B cell (primary cell): Measurements from ENCODE around the gene QSER1. TPM values are rescaled to one million over a fixed set of nuclear protein-coding genes. Genes with fewer than 3 reads are reported as not detected.

Source experiments
- ATAC-seq: fragments of 200-7000 bp; cut with Tn5 transposase; one replicate; pipeline ENCODE4 v1.10.0; 2021; ENCODE audit warnings: low read depth, mild to moderate bottlenecking, moderate number of reproducible peaks, moderate library complexity
- CTCF ChIA-PET: fragments of 350-600 bp; sonication (Branson Sonifier 250); formaldehyde crosslinking; loops from one replicate; lab custom pipeline; 2021; ENCODE audit warnings: antibody characterized with exemption, inconsistent platforms; lab: Charles Lee
- POLR2A ChIA-PET: fragments of 350-600 bp; sonication (Branson Sonifier 250); formaldehyde crosslinking; loops from one replicate; lab custom pipeline; 2021; ENCODE audit warnings: antibody characterized with exemption; lab: Charles Lee
- DNase-seq: peaks from one replicate; pipeline ENCODE4 v3.0.0; 2013
- H2AFZ ChIP-seq: 2 replicates; pipeline ENCODE4 v1.6.1; 2012; ENCODE audit warnings: mild to moderate bottlenecking, low read depth, low read length; ENCODE audit not compliant: insufficient read depth, poor library complexity, severe bottlenecking
- H3K27ac ChIP-seq, 2 donors: 1 replicate in 1 of 2; 2 replicates in 1 of 2; pipeline ENCODE4 v1.5.1; 2012 to 2013; ENCODE audit warnings: low read length in 2 of 2, mild to moderate bottlenecking in 2 of 2, moderate library complexity in 1 of 2
- H3K27me3 ChIP-seq, 4 experiments: fragments of 200-600 bp in 1 of 4; sonication (generic) in 1 of 4; replicated peaks in 1 of 4; 1 replicate in 2 of 4; 2 replicates in 2 of 4; pipeline versions ENCODE4 v1.6.1 to v1.7.0; 2013 to 2016; ENCODE audit warnings: low read length in 3 of 4, mild to moderate bottlenecking in 2 of 4, mixed read lengths in 1 of 4, moderate library complexity in 1 of 4; ENCODE audit not compliant: insufficient read depth in 4 of 4, control insufficient read depth in 3 of 4; ENCODE audit errors: control extremely low read depth in 1 of 4
- H3K36me3 ChIP-seq, 2 experiments: replicated peaks in 1 of 2; 1 replicate in 1 of 2; 2 replicates in 1 of 2; pipeline versions ENCODE4 v1.6.1 to v1.7.1; 2013; ENCODE audit warnings: low read length in 1 of 2; ENCODE audit not compliant: insufficient read depth in 2 of 2, control insufficient read depth in 1 of 2; ENCODE audit errors: control extremely low read depth in 1 of 2, extremely low read depth in 1 of 2
- H3K4me1 ChIP-seq, 2 donors: fragments of 200-600 bp in 1 of 2; sonication (generic) in 1 of 2; 1 replicate in 1 of 2; 2 replicates in 1 of 2; pipeline versions ENCODE4 v1.5.1 to v1.6.1; 2013 to 2017; ENCODE audit warnings: low read length in 2 of 2; ENCODE audit not compliant: control insufficient read depth in 2 of 2, insufficient read depth in 2 of 2
- H3K4me2 ChIP-seq: replicated peaks from 2 replicates; pipeline ENCODE3; 2012; ENCODE audit warnings: mild to moderate bottlenecking, low read depth, low read length; ENCODE audit not compliant: poor library complexity, severe bottlenecking
- H3K4me3 ChIP-seq, 5 experiments: fragments of 200-600 bp in 1 of 5; sonication (generic) in 1 of 5; 1 replicate in 3 of 5; 2 replicates in 2 of 5; pipeline versions ENCODE4 v1.5.1 to v1.7.0; 2011 to 2016; ENCODE audit warnings: low read length in 4 of 5, mild to moderate bottlenecking in 4 of 5, low read depth in 2 of 5, control low read depth in 1 of 5, moderate library complexity in 1 of 5; ENCODE audit not compliant: insufficient read depth in 1 of 5; ENCODE audit errors: control extremely low read depth in 1 of 5, extremely low read depth in 1 of 5
- H3K79me2 ChIP-seq: fragments of 200-600 bp; sonication (generic); one replicate; pipeline ENCODE4 v1.6.0; 2016; ENCODE audit warnings: low read length; ENCODE audit not compliant: control insufficient read depth, insufficient read depth
- H3K9ac ChIP-seq: fragments of 200-600 bp; sonication (generic); 2 replicates; pipeline ENCODE4 v1.6.1; 2017; ENCODE audit warnings: mild to moderate bottlenecking, low read length, moderate library complexity
- H3K9me3 ChIP-seq, 3 donors: one replicate each; pipeline versions ENCODE4 v1.6.1 to v1.7.1; 2013; ENCODE audit warnings: low read length in 2 of 3; ENCODE audit not compliant: control insufficient read depth in 2 of 3, insufficient read depth in 1 of 3; ENCODE audit errors: control extremely low read depth in 1 of 3
- H4K20me1 ChIP-seq: 2 replicates; pipeline ENCODE4 v1.6.0; 2012; ENCODE audit warnings: mild to moderate bottlenecking, low read length; ENCODE audit not compliant: insufficient read depth, control insufficient read depth, poor library complexity, severe bottlenecking
- H3K27ac Mint-ChIP-seq: one replicate; pipeline ENCODE4 v1.8.0; 2021; ENCODE audit warnings: mixed read lengths
- H3K27me3 Mint-ChIP-seq: one replicate; pipeline ENCODE4 v1.8.0; 2021; ENCODE audit warnings: mixed read lengths
- H3K4me1 Mint-ChIP-seq: one replicate; pipeline ENCODE4 v1.8.0; 2021; ENCODE audit warnings: mixed read lengths
- H3K4me3 Mint-ChIP-seq: one replicate; pipeline ENCODE4 v1.8.0; 2021; ENCODE audit warnings: mixed read lengths
- H3K9me3 Mint-ChIP-seq: one replicate; pipeline ENCODE4 v1.8.0; 2022; ENCODE audit warnings: mixed read lengths; ENCODE audit not compliant: insufficient read depth
- EZH2 ChIP-seq: IDR thresholded peaks from 2 replicates; pipeline ENCODE4 v1.6.1; 2012; ENCODE audit warnings: borderline replicate concordance, low read depth, mild to moderate bottlenecking, moderate library complexity, low read length; ENCODE audit not compliant: insufficient read depth, poor library complexity, severe bottlenecking
- WGBS: methylation state at CpG from one replicate; pipeline ENCODE4 v1.1.5; 2013; ENCODE audit warnings: missing lambda C conversion rate; ENCODE audit not compliant: insufficient coverage; 5-methylcytosine and 5-hydroxymethylcytosine counted together
- intact Hi-C: fragments of 100-400 bp; cut with micrococcal nuclease; formaldehyde crosslinking; loops from one replicate; pipeline ENCODE4 v1.10.0; 2022
- polyA plus RNA-seq: library from polyadenylated mRNA; depleted of rRNA; stranded (reverse); fragments of >200 nt; gene quantifications from 2 replicates; pipeline ENCODE4 v1.2.3, GENCODE V29; 2012
- total RNA-seq, 2 donors: library from RNA; stranded (reverse); fragments of 120-200 nt in 1 of 2; gene quantifications; 1 replicate in 1 of 2; 2 replicates in 1 of 2; pipeline versions ENCODE4 v1.2.3 to v1.2.4, GENCODE V29; 2013 to 2022
- TF ChIP-seq, protein P1 (sequence below): fragments of 200-600 bp; IDR thresholded peaks from one replicate; pipeline ENCODE4 v1.8.0; 2022; ENCODE audit warnings: antibody characterized with exemption, mild to moderate bottlenecking

Gene QSER1
- total and polyA plus RNA-seq, 2 donors (not counting 1 experiment from before 2014, with no cell fraction given), result 2.5 to 23.1 TPM

DNA sequence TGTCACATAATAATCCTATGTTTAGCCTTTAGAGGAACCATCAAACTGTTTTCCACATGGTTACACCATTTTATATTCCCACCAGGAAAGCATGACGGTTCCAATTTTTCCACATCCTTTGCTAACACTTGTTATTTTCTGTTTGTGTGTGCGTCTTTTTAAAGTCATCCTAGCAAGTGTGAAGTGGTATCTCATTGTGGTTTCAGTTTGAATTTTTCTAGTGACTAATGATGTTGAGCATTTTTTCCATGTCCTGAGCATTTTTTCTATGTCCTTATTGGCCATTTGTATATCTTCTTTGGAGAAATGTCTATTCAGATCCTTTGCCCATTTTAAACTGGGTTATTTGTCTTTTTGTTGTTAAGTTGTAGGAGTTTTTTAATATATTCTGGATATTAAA is 69.4 kb downstream of the QSER1 start:
- Histone ChIP-seq H3K9ac (no peak overlapping the region), H3K36me3 (peaks cover 6 to 14% of the 10 kb centered on the region in 2 experiments), H3K9me3 (no peaks in the 10 kb centered on the region), H4K20me1 (no peaks in the 10 kb centered on the region), H3K4me2 (no peak overlapping the region), H3K4me3 (no peak overlapping the region), H3K4me1 (no peaks in the 10 kb centered on the region), H3K79me2 (no peaks in the 10 kb centered on the region), H2AFZ (no peak overlapping the region), H3K27me3 (no peaks in the 10 kb centered on the region), H3K27ac (no peak overlapping the region)
- ChIA-PET CTCF (interaction anchor here (1.9 to 13.1 kb wide), 2 partner anchors 104 to 781 kb away, joined by 6 to 186 read pairs; no protein-coding TSS in a partner anchor), POLR2A (no interaction called here)
- intact Hi-C loops, result loop anchor here (5.0 kb wide), 1 partner anchor 780 kb away; no protein-coding TSS in a partner anchor
- WGBS, result no CpG with 5 or more reads among the region's 2 CpGs
- no peaks in the 10 kb centered on the region for H3K27me3 Mint-ChIP-seq
- no peak overlapping the region for H3K4me3 Mint-ChIP-seq
- H3K4me1 Mint-ChIP-seq, result no peaks in the 10 kb centered on the region
- no peak overlapping the region for H3K27ac Mint-ChIP-seq
- TF ChIP-seq, protein P1, sequence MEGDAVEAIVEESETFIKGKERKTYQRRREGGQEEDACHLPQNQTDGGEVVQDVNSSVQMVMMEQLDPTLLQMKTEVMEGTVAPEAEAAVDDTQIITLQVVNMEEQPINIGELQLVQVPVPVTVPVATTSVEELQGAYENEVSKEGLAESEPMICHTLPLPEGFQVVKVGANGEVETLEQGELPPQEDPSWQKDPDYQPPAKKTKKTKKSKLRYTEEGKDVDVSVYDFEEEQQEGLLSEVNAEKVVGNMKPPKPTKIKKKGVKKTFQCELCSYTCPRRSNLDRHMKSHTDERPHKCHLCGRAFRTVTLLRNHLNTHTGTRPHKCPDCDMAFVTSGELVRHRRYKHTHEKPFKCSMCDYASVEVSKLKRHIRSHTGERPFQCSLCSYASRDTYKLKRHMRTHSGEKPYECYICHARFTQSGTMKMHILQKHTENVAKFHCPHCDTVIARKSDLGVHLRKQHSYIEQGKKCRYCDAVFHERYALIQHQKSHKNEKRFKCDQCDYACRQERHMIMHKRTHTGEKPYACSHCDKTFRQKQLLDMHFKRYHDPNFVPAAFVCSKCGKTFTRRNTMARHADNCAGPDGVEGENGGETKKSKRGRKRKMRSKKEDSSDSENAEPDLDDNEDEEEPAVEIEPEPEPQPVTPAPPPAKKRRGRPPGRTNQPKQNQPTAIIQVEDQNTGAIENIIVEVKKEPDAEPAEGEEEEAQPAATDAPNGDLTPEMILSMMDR, result no peak
- TF ChIP-seq EZH2, result no peak
- DNase-seq (no peak), ATAC-seq (no peak)
- H3K9me3 Mint-ChIP-seq, result no peaks in the 10 kb centered on the region

DNA sequence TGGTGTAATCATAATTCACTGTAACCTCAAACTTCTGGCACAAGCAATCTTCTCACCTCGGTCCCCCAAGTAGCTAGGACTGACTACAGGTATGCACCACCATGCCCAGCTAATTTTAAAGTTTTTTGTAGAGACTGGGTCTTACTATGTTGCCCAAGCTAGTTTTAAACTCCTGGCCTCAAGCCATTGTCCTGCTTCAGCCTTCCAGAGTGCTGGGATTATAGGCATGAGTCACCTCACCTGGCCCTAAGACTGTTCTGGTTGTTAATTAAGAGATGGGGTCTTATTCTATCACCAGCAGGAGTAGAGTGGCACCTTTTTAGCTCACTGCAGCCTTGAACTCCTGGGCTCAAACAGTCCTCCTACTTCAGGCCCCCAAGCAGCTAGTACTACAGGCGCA is 71.1 kb downstream of the QSER1 start:
- intact Hi-C loops, result loop anchor here (5.0 kb wide), 1 partner anchor 779 kb away; no protein-coding TSS in a partner anchor
- H3K9ac ChIP-seq, result no peak overlapping the region
- WGBS, result no CpG with 5 or more reads among the region's 2 CpGs
- no peak overlapping the region for H2AFZ ChIP-seq
- H3K27me3 ChIP-seq, result no peaks in the 10 kb centered on the region
- no peaks in the 10 kb centered on the region for H3K9me3 Mint-ChIP-seq
- no peak overlapping the region for H3K4me3 ChIP-seq
- no peaks in the 10 kb centered on the region for H3K79me2 ChIP-seq
- ATAC-seq (no peak), DNase-seq (no peak)
- H3K27ac Mint-ChIP-seq, result no peak overlapping the region
- H3K4me3 Mint-ChIP-seq, result no peak overlapping the region
- H4K20me1 ChIP-seq, result no peaks in the 10 kb centered on the region
- no peak overlapping the region for H3K4me2 ChIP-seq
- no peaks in the 10 kb centered on the region for H3K4me1 Mint-ChIP-seq
- H3K27me3 Mint-ChIP-seq, result no peaks in the 10 kb centered on the region
- no peak for TF ChIP-seq EZH2
- TF ChIP-seq, protein P1, result no peak
- H3K4me1 ChIP-seq, result no peaks in the 10 kb centered on the region
- ChIA-PET POLR2A (no interaction called here), CTCF (interaction anchor here (13.1 kb wide), 1 partner anchor 102 kb away, joined by 186 read pairs; no protein-coding TSS in a partner anchor)
- no peak overlapping the region for H3K27ac ChIP-seq
- H3K36me3 ChIP-seq, result peaks cover 3 to 10% of the 10 kb centered on the region in 2 experiments
- no peaks in the 10 kb centered on the region for H3K9me3 ChIP-seq
